NCI-H774 (cell line): Measurements from ENCODE around the gene ELSPBP1.
"Not testable (repeated sequence)": the region's sequence is repeated elsewhere in the genome, so short reads cannot be mapped to it uniquely, and the experiment has no call there.

Experiments used
- DNase-seq: peaks from one replicate; lab custom pipeline; 2025; lab: John Stamatoyannopoulos, UW

Gene ELSPBP1

DNA sequence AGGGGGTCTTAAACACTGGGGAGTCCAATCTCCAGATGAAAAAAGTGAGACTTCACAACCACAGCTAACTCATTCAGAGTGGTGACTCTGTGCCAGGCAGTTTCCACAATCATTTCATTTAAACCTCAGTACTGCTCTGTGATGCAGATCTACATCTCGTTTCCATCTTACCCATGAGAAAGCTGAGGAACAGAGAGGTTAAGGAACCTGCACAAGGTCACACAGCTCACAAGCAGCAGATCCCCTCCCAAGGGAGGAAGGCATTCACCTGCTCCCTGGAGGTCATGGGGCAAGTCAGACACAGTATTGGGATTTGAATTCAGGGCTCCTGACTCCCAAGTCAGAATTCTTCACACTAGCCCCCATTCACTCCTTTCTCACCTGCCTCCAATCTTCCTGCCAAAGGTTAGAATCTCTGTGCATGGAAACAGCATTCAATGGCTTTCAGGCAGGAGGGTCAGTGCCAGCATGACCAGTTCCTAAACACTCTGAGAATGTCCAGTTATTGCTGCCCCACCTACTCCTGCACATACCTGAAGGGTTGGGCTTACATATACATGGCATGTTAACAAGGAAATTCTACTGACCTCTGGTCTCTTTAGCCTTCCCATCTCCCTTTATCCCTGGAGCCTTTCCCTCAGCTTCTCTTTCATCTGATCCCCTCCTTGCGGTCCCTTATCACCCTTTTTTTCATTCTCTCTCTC, 47.6 kb downstream of the ELSPBP1 start:
- no peak for DNase-seq

DNA sequence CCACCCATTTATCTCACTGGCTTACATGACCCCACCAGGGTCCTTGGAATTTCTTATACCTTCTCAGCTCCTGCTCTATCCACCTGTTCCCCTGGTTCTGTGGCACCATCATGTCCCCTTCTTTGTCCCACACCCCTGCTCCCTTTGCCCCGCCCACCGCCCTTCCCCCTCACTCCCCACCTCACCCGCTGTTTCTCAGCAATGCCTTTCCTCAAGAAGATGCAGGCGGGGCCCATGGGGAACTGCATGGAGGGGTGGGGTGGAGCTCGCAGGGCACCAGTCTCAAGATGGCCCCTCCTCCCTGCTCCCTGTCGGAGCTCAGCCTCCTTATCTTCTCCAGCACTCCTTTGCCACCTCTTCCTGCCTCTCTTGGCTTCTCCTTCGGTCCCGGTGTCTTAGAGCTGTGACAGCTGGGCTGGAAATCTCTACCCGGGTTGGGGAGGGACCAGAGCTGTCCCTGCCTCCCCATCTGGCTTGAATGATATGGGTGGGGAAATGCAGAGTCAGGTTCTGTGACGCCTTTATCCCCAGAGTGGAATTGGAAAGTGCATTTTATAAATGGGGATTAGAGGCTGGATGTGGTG, 49.3 kb downstream of the ELSPBP1 start, which contains the start of gene CABP5:
CABP5 (minus strand) TSS at position 405 of the 584 bp plus-strand sequence; CDS start at position 248, 157 bp downstream.
- DNase-seq: no peak

DNA sequence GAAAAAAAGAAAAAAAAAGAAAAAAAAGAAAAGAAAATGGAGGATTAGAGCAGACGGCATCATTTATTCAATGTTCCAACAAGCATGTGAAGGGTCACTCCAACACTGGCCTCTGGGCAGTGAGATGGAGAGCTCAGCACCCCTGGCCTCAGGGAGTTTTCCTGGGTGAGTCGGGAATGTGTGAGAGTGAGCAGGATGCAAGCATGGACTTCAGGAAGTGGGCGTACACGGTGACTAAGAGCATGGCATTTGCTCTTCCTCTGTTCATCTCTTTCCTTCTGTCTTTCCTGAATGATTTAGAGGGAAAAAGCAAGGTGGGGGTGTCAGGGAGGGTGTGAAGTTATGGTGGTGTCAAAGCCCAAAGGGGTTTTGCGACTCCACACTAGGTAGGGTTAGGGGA, 50.1 kb downstream of the ELSPBP1 start:
- no peak for DNase-seq

DNA sequence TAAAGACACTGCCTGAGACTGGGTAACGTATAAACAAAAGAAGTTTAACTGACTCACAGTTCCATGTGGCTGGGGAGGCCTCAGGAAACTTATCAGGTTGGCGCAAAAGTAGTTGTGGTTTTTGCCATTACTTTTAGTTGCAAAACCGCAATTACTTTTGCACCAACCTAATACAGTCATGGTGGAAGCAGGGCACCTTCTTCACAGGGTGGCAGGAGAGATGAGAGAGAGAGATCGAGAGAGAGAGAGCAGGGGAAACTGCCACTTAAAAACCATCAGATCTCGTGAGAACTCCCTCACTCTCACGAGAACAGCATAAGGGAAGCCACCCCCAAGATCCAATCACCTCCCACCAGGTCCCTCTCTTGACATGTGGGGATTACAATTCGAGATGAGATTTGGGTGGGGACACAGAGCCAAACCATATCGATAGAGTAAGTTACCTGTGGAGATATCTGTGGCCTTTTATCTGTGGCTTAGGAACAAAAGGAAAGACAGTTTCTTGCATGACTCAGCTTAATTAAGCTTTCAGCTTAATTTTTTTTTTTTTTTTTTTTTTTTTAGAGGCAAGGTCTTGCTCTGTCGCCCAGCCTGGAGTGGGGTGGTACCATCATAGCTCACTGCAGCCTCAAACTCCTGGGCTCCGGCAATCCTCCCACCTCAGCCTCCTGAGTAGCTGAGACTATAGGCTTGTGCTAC, 57.1 kb downstream of the ELSPBP1 start:
- no peak for DNase-seq

DNA sequence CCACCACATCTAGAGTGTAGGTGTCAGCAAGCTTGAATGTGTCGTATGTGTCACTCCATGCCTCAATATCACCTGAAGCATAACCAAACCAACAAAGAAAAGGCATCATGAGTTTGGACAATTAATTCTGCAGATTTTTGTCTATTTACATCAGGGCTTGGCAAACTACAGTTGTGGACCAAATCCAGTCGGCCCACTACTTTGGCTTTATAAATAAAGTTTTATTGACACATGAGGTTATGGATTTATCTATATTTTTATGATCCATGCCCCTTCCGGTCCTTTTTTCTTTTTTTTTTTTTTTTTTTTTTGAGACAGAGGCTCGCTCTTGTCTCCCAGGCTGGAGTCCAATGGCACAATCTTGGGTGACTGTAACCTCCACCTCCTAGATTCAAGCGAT, 58.6 kb downstream of the ELSPBP1 start:
- no peak for DNase-seq

DNA sequence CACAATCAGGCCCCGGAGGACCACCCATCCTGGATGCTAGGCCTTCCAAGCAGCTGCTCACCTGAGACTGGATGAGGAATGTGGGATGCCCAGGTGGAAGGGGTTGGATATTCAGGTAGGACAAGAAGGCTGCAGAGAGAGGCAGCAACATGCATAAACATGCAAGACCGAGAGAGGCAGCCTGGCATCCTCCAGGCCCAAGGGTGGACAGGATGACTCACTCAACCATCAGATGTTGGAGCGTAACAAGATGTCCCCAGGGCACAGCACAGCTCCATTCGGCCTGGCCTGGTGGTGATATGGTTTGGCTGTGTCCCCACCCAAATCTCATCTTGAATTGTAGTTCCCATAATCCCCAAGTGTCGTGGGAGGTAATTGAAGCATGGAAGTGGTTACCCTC, 59.4 kb downstream of the ELSPBP1 start:
- no peak for DNase-seq

DNA sequence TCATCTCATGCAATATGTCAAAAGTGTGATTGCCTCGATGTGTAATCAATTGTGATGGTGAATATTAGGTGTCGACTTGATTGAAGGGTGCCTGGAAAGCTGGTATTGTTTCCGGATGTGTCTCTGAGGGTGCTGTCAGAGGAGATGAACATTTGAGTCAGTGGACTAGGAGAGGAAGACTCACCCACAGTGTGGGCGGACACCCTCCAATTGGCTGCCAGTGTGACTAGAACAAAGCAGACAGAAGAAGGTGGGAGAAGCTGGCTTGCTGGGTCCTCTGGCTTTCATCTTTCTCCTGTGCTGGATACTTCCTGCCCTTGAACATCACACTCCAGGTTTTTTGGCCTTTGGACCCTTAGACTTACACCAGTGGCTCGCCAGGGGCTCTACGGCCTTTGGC, 64.9 kb downstream of the ELSPBP1 start:
- no peak for DNase-seq

DNA sequence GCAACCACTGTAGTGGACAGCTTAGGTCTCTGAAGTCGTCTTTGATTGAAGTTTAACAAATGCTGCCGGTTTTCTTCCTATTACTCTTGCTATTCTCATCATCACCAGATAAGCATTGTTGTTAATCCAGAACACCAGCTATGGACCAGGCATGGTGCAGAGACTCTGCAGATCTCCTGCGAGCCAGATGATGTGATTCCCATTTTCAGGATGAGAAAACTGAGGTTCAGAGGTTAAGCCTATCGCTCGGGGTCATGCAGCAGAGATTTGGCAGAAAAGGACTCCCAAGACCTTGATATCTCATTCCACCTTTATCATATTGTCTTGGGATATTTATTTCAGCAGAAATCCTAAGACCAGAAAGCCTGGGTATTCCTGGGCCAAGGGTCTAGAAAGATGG, 65.9 kb downstream of the ELSPBP1 start:
- no peak for DNase-seq

DNA sequence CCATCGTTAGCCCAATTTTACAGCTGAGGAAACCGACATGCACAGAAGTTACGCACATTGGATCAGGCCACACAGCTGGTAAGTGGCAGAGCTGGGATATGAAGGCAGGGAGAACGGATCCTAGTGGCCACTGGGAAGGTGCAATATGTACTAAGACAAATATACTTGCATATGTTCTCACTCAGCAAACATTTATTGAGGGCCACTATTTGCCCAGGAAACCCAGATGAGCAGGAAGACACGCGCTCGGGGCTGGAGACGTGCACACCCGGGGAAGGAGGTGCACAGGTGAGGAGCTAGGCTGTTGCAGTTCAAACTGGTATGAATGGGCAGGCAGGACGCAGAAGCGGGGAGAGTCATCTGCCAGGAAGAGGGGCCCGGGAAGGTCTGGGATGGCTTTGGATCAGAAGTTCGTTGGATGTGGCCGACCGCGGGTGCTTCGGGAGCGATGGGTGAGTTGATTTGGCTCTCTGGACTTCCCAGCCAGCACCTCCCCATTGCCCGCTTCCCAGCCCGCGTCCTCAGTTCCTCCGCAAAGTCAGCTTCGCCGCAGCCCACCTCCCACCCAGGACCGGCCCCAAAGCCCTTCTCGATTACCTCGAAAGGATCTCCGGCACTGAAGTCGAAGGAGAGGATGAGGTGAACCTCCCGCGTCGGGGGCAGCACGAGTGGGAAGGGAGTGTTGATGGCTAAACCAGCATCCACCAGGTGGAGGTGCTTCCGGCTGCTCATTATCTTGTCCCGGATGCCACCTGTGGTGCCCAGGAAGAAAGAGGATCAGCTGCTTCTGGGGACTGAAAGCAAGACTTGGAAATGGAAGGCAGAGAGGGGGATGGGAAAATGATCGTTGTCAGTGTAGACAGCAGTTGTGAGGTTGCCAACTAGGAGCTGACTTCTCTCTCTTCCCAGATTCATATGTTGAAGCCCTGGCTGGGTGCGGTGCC, 67.2 kb downstream of the ELSPBP1 start:
- no peak for DNase-seq

DNA sequence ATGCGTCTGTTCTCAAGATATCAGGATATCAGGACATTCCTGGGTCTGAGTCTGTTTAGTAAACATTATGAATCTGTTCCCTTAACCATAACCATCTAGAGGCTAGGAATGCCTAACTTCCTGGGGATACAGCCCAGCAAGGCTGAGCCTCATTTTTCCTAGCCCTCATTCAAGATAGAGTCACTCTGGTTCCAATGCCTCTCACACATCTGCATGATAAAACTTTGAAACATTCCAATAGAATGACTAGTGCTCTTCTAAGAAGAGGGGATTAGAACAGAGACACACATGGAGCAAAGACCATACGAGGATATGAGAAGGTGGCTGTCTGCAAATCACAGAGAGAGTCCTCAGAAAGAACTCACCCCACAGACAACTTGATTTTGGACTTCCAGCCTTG, 70.1 kb downstream of the ELSPBP1 start:
- DNase-seq: no peak

DNA sequence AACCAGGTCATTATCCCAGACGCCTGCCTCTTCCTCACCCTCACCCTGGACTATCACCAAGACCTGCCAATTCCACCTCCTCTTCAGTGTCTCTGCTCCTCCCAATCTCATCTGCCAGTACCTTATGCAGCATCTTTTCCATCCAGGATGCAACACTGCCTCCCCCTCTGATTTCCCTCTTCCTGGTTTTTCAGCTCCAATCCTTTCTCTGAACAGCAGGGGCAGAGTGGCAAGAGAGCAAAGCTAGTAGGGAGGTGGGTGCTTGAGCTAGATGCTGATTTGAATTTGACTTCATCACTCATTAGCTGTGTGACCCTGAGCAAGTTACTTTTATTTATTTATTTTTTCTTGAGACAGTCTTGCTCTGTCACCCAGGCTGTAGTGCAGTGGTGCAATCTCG, 75.0 kb downstream of the ELSPBP1 start:
- no peak for DNase-seq

DNA sequence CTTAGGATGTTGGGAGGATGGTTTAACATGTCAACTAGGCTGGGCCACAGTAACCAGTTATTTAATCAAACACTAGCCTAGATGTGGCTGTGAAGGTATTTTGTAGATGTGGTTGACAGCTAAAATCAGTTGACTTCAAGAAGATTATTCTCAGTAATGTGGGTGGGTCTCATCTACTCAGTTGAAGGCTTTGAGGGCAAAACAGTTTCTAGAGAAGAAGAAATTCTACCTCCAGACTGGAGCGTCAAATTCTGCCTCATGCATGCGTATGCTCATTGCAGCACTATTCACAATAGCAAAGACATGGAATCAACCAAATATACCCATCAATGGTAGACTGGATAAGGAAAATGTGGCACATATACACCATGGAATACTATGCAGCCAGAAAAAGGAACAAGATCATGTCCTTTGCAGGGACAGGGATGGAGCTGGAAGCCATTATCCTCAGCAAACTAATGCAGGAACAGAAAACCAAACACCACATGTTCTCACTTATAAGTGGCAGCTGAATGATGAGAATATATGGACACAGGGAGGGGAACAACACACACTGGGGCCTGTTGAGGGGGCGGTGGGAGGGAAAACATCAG, 75.8 kb downstream of the ELSPBP1 start:
- not testable (repeated sequence) for DNase-seq
